HCT116 (cell line): ENCODE results near the gene ZFYVE27. TPM values are rescaled to one million over a fixed set of nuclear protein-coding genes. Genes with fewer than 3 reads are reported as not detected.

Experiments
- ATAC-seq: fragments of 200-7000 bp; cut with Tn5 transposase; 2 replicates; pipeline ENCODE4 v1.9.1; 2020; ENCODE audit warnings: mild to moderate bottlenecking, moderate library complexity
- BruUV-seq: library from RNA; stranded (reverse); fragments of 400-500 nt; replicated peaks from 2 replicates; lab custom pipeline; 2021; lab: Mats Ljungman, UMichigan
- CTCF ChIA-PET: fragments of 300-600 bp; sonication (Branson Sonifier 250); formaldehyde crosslinking; loops from one replicate; lab custom pipeline; 2021; ENCODE audit warnings: antibody characterized with exemption; lab: Charles Lee
- POLR2A ChIA-PET: fragments of 300-600, 350-600 bp; sonication (Branson Sonifier 250); formaldehyde crosslinking; loops from one replicate; lab custom pipeline; 2021; ENCODE audit warnings: antibody characterized with exemption; lab: Charles Lee
- RAD21 ChIA-PET, 2 experiments: fragments of 300-600 bp; sonication (Branson Sonifier 250); formaldehyde crosslinking; loops; one replicate each; lab custom pipeline; 2023; ENCODE audit warnings: low total read pairs in 2 of 2; ENCODE audit not compliant: uncharacterized antibody in 2 of 2, unreplicated experiment in 2 of 2, low non-redundant PET in 1 of 2; lab: Charles Lee
- DNase-seq: peaks from one replicate; pipeline ENCODE4 v3.0.0-alpha.2; 2010; ENCODE audit warnings: low read depth, low spot score
- H2AFZ ChIP-seq: fragments of 200-600 bp; shearing (Covaris generic), sonication (generic); 2 replicates; pipeline ENCODE4 v1.6.1; 2017; ENCODE audit warnings: low read depth, mixed run types, mixed read lengths, antibody characterized with exemption, low read length; ENCODE audit not compliant: poor library complexity, severe bottlenecking
- H3K27ac ChIP-seq: 2 replicates; pipeline ENCODE4 v1.5.1; 2012; ENCODE audit warnings: low read depth, low read length
- H3K27me3 ChIP-seq: fragments of 200-600 bp; sonication (generic); 2 replicates; pipeline ENCODE4 v1.6.1; 2016; ENCODE audit warnings: mixed run types, low read length, mixed read lengths; ENCODE audit not compliant: insufficient read depth
- H3K36me3 ChIP-seq, 2 experiments: fragments of 200-500 bp in 1 of 2; fragments of 200-600 bp in 1 of 2; sonication (Bioruptor generic) in 1 of 2; sonication (generic) in 1 of 2; 2 replicates each; pipeline versions ENCODE4 v1.5.1 to v1.6.1; 2014 to 2016; ENCODE audit warnings: low read length in 2 of 2, inconsistent platforms in 1 of 2, mixed read lengths in 1 of 2, mixed run types in 1 of 2; ENCODE audit not compliant: insufficient read depth in 2 of 2, control insufficient read depth in 1 of 2
- H3K4me1 ChIP-seq, 2 experiments: fragments of 200-600 bp in 1 of 2; sonication (generic) in 1 of 2; 2 replicates each; pipeline versions ENCODE4 v1.5.1 to v1.6.1; 2012 to 2017; ENCODE audit warnings: low read length in 2 of 2, inconsistent platforms in 1 of 2, mild to moderate bottlenecking in 1 of 2, mixed read lengths in 1 of 2, mixed run types in 1 of 2, moderate library complexity in 1 of 2; ENCODE audit not compliant: insufficient read depth in 2 of 2, control insufficient read depth in 1 of 2
- H3K4me2 ChIP-seq: fragments of 200-600 bp; sonication (generic); 2 replicates; pipeline ENCODE4 v1.6.1; 2017; ENCODE audit warnings: mixed run types, low read length, mixed read lengths
- H3K4me3 ChIP-seq, 2 experiments: fragments of 200-600 bp in 1 of 2; sonication (generic) in 1 of 2; replicated peaks in 1 of 2; 2 replicates each; pipeline ENCODE4 v1.5.1; 2011 to 2016; ENCODE audit warnings: low read length in 2 of 2, control low read depth in 1 of 2, low read depth in 1 of 2, mild to moderate bottlenecking in 1 of 2, mixed read lengths in 1 of 2, mixed run types in 1 of 2
- H3K79me2 ChIP-seq: fragments of 200-600 bp; sonication (generic); 2 replicates; pipeline ENCODE4 v1.6.1; 2017; ENCODE audit warnings: mild to moderate bottlenecking, mixed run types, low read length, moderate library complexity, mixed read lengths; ENCODE audit not compliant: insufficient read depth
- H3K9ac ChIP-seq: fragments of 200-600 bp; sonication (generic); 2 replicates; pipeline ENCODE4 v1.6.1; 2016; ENCODE audit warnings: low read length, mixed read lengths
- H3K9me2 ChIP-seq: fragments of 200-600 bp; sonication (generic), shearing (Covaris generic); 2 replicates; pipeline ENCODE4 v1.6.1; 2017; ENCODE audit warnings: mixed run types, mild to moderate bottlenecking, moderate library complexity; ENCODE audit not compliant: insufficient read depth
- H3K9me3 ChIP-seq, 2 experiments: fragments of 200-500 bp in 1 of 2; fragments of 200-600 bp in 1 of 2; sonication (Bioruptor generic) in 1 of 2; sonication (generic) in 1 of 2; 2 replicates each; pipeline ENCODE4 v1.6.1; 2014 to 2017; ENCODE audit warnings: low read length in 2 of 2, mixed read lengths in 2 of 2, inconsistent platforms in 1 of 2, low read depth in 1 of 2, mild to moderate bottlenecking in 1 of 2, mixed run types in 1 of 2, moderate library complexity in 1 of 2; ENCODE audit not compliant: control insufficient read depth in 1 of 2, insufficient read depth in 1 of 2
- H4K20me1 ChIP-seq: fragments of 200-600 bp; sonication (generic), shearing (Covaris generic); 2 replicates; pipeline ENCODE4 v1.6.1; 2017; ENCODE audit warnings: mixed run types, mild to moderate bottlenecking, moderate library complexity; ENCODE audit not compliant: insufficient read depth
- EGR1 ChIP-seq: IDR thresholded peaks from 2 replicates; pipeline ENCODE4 v1.6.1; 2012; ENCODE audit warnings: low read depth
- ELF1 ChIP-seq: IDR thresholded peaks from 2 replicates; pipeline ENCODE4 v1.6.1; 2012; ENCODE audit warnings: low read depth, borderline replicate concordance
- EZH2 ChIP-seq: fragments of 200-600 bp; sonication (generic); IDR thresholded peaks from 2 replicates; pipeline ENCODE4 v1.6.1; 2017; ENCODE audit warnings: antibody characterized with exemption, mixed run types
- POLR2A ChIP-seq: IDR thresholded peaks from 2 replicates; pipeline ENCODE4 v1.7.0; 2011; ENCODE audit warnings: borderline replicate concordance; ENCODE audit not compliant: insufficient read depth, insufficient read length; ENCODE audit errors: extremely low read depth
- SIN3A ChIP-seq: IDR thresholded peaks from 2 replicates; pipeline ENCODE4 v1.6.1; 2012; ENCODE audit warnings: low read depth
- SP1 ChIP-seq: IDR thresholded peaks from 2 replicates; pipeline ENCODE4 v1.6.1; 2012; ENCODE audit warnings: low read depth
- SRF ChIP-seq: IDR thresholded peaks from 2 replicates; pipeline ENCODE4 v1.6.1; 2012; ENCODE audit warnings: low read depth
- TCF7L2 ChIP-seq: IDR thresholded peaks from 2 replicates; pipeline ENCODE4 v1.7.0; 2011; ENCODE audit warnings: borderline replicate concordance, inconsistent platforms; ENCODE audit not compliant: insufficient read depth, insufficient read length; ENCODE audit errors: extremely low read depth
- ZNF274 ChIP-seq: fragments of 200-500 bp; sonication (Bioruptor generic); IDR thresholded peaks from 2 replicates; pipeline ENCODE4 v1.6.1; 2014; ENCODE audit warnings: mild to moderate bottlenecking, low read depth, low read length, inconsistent platforms
- intact Hi-C: fragments of 100-400 bp; cut with micrococcal nuclease; formaldehyde crosslinking; loops from 2 replicates; pipeline ENCODE4 v1.10.0; 2022
- total RNA-seq: library from RNA; stranded (reverse); gene quantifications from one replicate; pipeline ENCODE4 v1.2.1, GENCODE V29; 2021; ENCODE audit not compliant: unreplicated experiment
- TF ChIP-seq, protein P1 (sequence below), 3 experiments: fragments of 200-600 bp in 1 of 3; sonication (generic) in 1 of 3; IDR thresholded peaks in 2 of 3; conservative IDR thresholded peaks in 1 of 3; 2 replicates each; pipeline ENCODE4 v1.5.1; 2012 to 2017; ENCODE audit warnings: low read depth in 2 of 3, low read length in 2 of 3, antibody characterized with exemption in 1 of 3, borderline replicate concordance in 1 of 3, control low read depth in 1 of 3, mild to moderate bottlenecking in 1 of 3, mixed read lengths in 1 of 3, mixed run types in 1 of 3, moderate library complexity in 1 of 3; ENCODE audit not compliant: insufficient read depth in 1 of 3
- TF ChIP-seq, protein P2 (sequence below): IDR thresholded peaks from 2 replicates; pipeline ENCODE4 v1.6.1; 2012

The ZFYVE27 gene
- total RNA-seq, 1 experiment from 2014 or later, result 28.4 TPM

DNA sequence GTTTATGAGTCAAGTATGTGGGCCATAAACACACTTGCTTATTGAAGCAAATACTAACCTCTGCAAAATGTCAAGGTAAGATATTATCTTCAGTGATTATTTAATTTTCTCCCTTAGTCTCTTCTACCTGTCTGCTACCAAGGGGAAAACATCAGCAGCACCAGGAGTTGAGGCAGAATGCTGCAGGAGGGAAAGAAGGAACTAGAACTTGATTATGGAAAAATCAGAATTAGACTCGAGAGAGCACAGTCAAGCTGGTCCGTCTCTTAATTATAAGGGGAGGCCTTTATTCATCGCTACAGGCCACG lies 4.9 kb upstream of the ZFYVE27 start:
- Histone ChIP-seq H2AFZ (no peak overlapping the region), H3K9me2 (no peaks in the 10 kb centered on the region), H3K79me2 (no peaks in the 10 kb centered on the region), H3K4me2 (no peak overlapping the region), H3K9me3 (no peaks in the 10 kb centered on the region), H3K4me3 (no peak overlapping the region), H3K9ac (no peak overlapping the region), H3K27ac (no peak overlapping the region), H3K4me1 (peaks cover 0 to 8% of the 10 kb centered on the region in 2 experiments; a peak in 2 of 4 replicates), H3K27me3 (no peaks in the 10 kb centered on the region), H3K36me3 (no peaks in the 10 kb centered on the region), H4K20me1 (no peaks in the 10 kb centered on the region)
- DNase-seq, result no peak
- TF ChIP-seq EZH2 (no peak), SIN3A (no peak), SRF (no peak), TCF7L2 (no peak), ZNF274 (no peak), SP1 (no peak), EGR1 (no peak), POLR2A (no peak), ELF1 (no peak)
- TF ChIP-seq, protein P1, sequence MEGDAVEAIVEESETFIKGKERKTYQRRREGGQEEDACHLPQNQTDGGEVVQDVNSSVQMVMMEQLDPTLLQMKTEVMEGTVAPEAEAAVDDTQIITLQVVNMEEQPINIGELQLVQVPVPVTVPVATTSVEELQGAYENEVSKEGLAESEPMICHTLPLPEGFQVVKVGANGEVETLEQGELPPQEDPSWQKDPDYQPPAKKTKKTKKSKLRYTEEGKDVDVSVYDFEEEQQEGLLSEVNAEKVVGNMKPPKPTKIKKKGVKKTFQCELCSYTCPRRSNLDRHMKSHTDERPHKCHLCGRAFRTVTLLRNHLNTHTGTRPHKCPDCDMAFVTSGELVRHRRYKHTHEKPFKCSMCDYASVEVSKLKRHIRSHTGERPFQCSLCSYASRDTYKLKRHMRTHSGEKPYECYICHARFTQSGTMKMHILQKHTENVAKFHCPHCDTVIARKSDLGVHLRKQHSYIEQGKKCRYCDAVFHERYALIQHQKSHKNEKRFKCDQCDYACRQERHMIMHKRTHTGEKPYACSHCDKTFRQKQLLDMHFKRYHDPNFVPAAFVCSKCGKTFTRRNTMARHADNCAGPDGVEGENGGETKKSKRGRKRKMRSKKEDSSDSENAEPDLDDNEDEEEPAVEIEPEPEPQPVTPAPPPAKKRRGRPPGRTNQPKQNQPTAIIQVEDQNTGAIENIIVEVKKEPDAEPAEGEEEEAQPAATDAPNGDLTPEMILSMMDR (IDR thresholded peaks at IDR 0.05 in 2 of 3, conservative IDR thresholded peaks at IDR 0.05 in 1 of 3; ENCODE audit: borderline replicate concordance in 1 of 3, insufficient read depth in 1 of 3, low read depth in 2 of 3, low read length in 2 of 3), result no peak
- TF ChIP-seq, protein P2, sequence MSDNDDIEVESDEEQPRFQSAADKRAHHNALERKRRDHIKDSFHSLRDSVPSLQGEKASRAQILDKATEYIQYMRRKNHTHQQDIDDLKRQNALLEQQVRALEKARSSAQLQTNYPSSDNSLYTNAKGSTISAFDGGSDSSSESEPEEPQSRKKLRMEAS, result no peak
- RAD21 ChIA-PET, result no interaction called here
- CTCF ChIA-PET, result interaction anchor here (1.4 to 5.7 kb wide), 4 partner anchors 19 to 55 kb away, joined by 3 to 44 read pairs (median 6); partner anchors contain the start of gene MARVELD1
- intact Hi-C loops, result no loop called here
- BruUV-seq, result no TSS peak
- POLR2A ChIA-PET, result interaction anchor here (0.8 kb wide), 1 partner anchor 30 kb away, joined by 3 read pairs; no protein-coding TSS in a partner anchor
- ATAC-seq, result no peak
